PC-3 (cell line): ENCODE measurements around the gene LSM12.

Experiments
- CTCF ChIP-seq: fragments of 300-600 bp; sonication (generic); conservative IDR thresholded peaks from 2 replicates; pipeline ENCODE4 v1.5.1; 2017; ENCODE audit warnings: antibody characterized with exemption, low read depth, mild to moderate bottlenecking, low read length
- EZH2 ChIP-seq: fragments of 300-600 bp; sonication (generic); IDR thresholded peaks from one replicate; pipeline ENCODE4 v1.6.1; 2017; ENCODE audit warnings: antibody characterized with exemption, mild to moderate bottlenecking, low read length; ENCODE audit not compliant: unreplicated experiment
- EZH2phosphoT487 ChIP-seq: fragments of 300-600 bp; sonication (generic); IDR thresholded peaks from 2 replicates; pipeline ENCODE4 v1.6.1; 2018; ENCODE audit warnings: mild to moderate bottlenecking, antibody characterized with exemption, low read length, borderline replicate concordance

DNA sequence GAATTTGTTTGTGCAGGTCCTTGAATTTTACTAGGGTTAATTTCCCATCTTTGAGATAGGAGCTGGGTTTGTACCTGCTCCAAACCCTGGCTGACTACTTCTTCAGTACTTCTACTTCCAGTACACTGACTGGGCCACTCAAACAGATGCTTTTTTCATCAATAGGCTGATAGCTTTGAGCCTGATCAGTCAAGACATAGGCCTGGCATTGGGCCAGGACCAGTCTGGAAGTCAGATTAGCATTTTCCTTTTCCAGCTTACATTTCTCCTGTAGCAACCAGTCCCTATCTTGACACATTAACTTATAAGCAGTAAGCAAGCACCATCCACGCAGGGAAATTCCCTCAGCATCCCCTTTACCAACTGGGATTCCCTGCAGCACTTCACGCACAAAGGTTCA lies 44.2 kb downstream of the LSM12 start:
- TF ChIP-seq EZH2 (no peak), CTCF (no peak), EZH2phosphoT487 (no peak)
